Measurements from ENCODE around the gene LDLRAD4.

LDLRAD4 gene

GRCh38 chr18:13206301-13206700 is 12.3 kb upstream of the LDLRAD4 start:
- DNase-seq: no peak

- no peak for DNase-seq
Observed at GRCh38 chr18:13207294-13207693, 11.3 kb upstream of the LDLRAD4 start.

GRCh38 chr18:13211534-13211933 is 7.0 kb upstream of the LDLRAD4 start:
- no peak for DNase-seq

GRCh38 chr18:13213036-13213795 is 5.3 kb upstream of the LDLRAD4 start:
- no peak for DNase-seq

- no peak for DNase-seq
Observed at GRCh38 chr18:13214609-13215008, 4.0 kb upstream of the LDLRAD4 start.

- DNase-seq: peak; percentile 50
Observed at GRCh38 chr18:13216092-13216582, 2.4 kb upstream of the LDLRAD4 start.

GRCh38 chr18:13216711-13217465 is 1.7 kb upstream of the LDLRAD4 start:
- DNase-seq: peak; percentile 59

GRCh38 chr18:13217466-13217961 is 1.0 kb upstream of the LDLRAD4 start:
- peak; percentile 60 for DNase-seq

GRCh38 chr18:13217971-13218367 is 591 bp upstream of the LDLRAD4 start:
- peak; percentile 23 for DNase-seq

- DNase-seq: no peak
Observed at GRCh38 chr18:13218997-13219396, 437 bp downstream of the LDLRAD4 start.

GRCh38 chr18:13219593-13220159 is 1.1 kb downstream of the LDLRAD4 start:
- DNase-seq: no peak

GRCh38 chr18:13220361-13220991 is 1.9 kb downstream of the LDLRAD4 start:
- DNase-seq: no peak

- DNase-seq: no peak
Observed at GRCh38 chr18:13221869-13222855, 3.6 kb downstream of the LDLRAD4 start.

- no peak for DNase-seq
Observed at GRCh38 chr18:13222856-13223281, 4.3 kb downstream of the LDLRAD4 start.

- DNase-seq: no peak
Observed at GRCh38 chr18:13223311-13224143, 5.0 kb downstream of the LDLRAD4 start.

- DNase-seq: no peak
Observed at GRCh38 chr18:13225261-13225660, 6.7 kb downstream of the LDLRAD4 start.

GRCh38 chr18:13226533-13227144 is 8.1 kb downstream of the LDLRAD4 start:
- DNase-seq: no peak

GRCh38 chr18:13227910-13228309 is 9.3 kb downstream of the LDLRAD4 start:
- no peak for DNase-seq

- DNase-seq: no peak
Observed at GRCh38 chr18:13229001-13229671, 10.6 kb downstream of the LDLRAD4 start.

- DNase-seq: no peak
Observed at GRCh38 chr18:13231151-13231550, 12.6 kb downstream of the LDLRAD4 start.
